ENCODE results near the gene PDZRN3. TPM values are rescaled to one million over a fixed set of nuclear protein-coding genes. Genes with fewer than 3 reads are reported as not detected.

PDZRN3 gene
- total and polyA plus RNA-seq, 2 donors (not counting 3 experiments of a cell fraction or from before 2014, with no cell fraction given) = not detected

- Histone ChIP-seq H2AFZ (ENCODE audit: low read depth, low read length) (no peak overlapping the region), H3K27me3 (ENCODE audit: control insufficient read depth in 2 of 2, insufficient read depth in 2 of 2, low read length in 2 of 2) (no peaks in the 10 kb centered on the region), H3K79me2 (ENCODE audit: control insufficient read depth, insufficient read depth, low read length) (no peaks in the 10 kb centered on the region), H3K9me3 (replicated peaks; ENCODE audit: control insufficient read depth, insufficient read depth, low read length) (no peaks in the 10 kb centered on the region), H3K36me3 (ENCODE audit: control insufficient read depth in 2 of 2, extremely low read depth in 1 of 2, insufficient read depth in 2 of 2, low read length in 2 of 2) (no peaks in the 10 kb centered on the region), H3K4me3 (replicated peaks in 1 of 3; ENCODE audit: insufficient read depth in 1 of 3, low read depth in 1 of 3, low read length in 3 of 3) (no peak overlapping the region), H4K20me1 (replicated peaks; ENCODE audit: control insufficient read depth, extremely low read depth, insufficient read depth, low read length) (no peaks in the 10 kb centered on the region), H3K9ac (replicated peaks; ENCODE audit: extremely low read depth, insufficient read depth, low read length) (no peak overlapping the region), H3K4me1 (ENCODE audit: control insufficient read depth, extremely low read depth, insufficient read depth, low read length) (no peaks in the 10 kb centered on the region), H3K9me1 (replicated peaks; ENCODE audit: control insufficient read depth, extremely low read depth, insufficient read depth, low read length) (no peaks in the 10 kb centered on the region), H3K4me2 (ENCODE audit: insufficient read depth, low read length) (no peak overlapping the region), H3K27ac (ENCODE audit: insufficient read depth, low read depth, low read length) (no peak overlapping the region)
- intact Hi-C loops (cut with micrococcal nuclease) (no loop called here), dilution Hi-C loops (cut with MboI; ENCODE audit: extremely low pct_ligation_motif_present, low sequenced_read_pairs) (no loop called here)
- no TSS peak for BruUV-seq (replicated peaks)
- ChIA-PET POLR2A (no interaction called here), CTCF (interaction anchor here (1.4 kb wide), 1 partner anchor 14 kb away, joined by 9 read pairs; no protein-coding TSS in a partner anchor)
- no peak for FAIRE-seq
- TF ChIP-seq MAX (IDR thresholded peaks at IDR 0.05; ENCODE audit: insufficient read depth, insufficient read length) (no peak), JUN (IDR thresholded peaks at IDR 0.05; ENCODE audit: borderline replicate concordance, insufficient read depth, insufficient read length, low read depth) (no peak), POLR2A (IDR thresholded peaks at IDR 0.05; ENCODE audit: low read depth, low read length) (no peak), MYC (IDR thresholded peaks at IDR 0.05; ENCODE audit: low read depth, low read length) (no peak), GATA2 (IDR thresholded peaks at IDR 0.05; ENCODE audit: insufficient read depth, insufficient read length, low read depth, low read length) (no peak), POLR2AphosphoS5 (IDR thresholded peaks at IDR 0.05; ENCODE audit: insufficient read depth, low read depth, low read length) (no peak), EZH2 (IDR thresholded peaks at IDR 0.05; ENCODE audit: borderline replicate concordance, low read depth, low read length, severe bottlenecking) (no peak), CTCF (IDR thresholded peaks at IDR 0.05; ENCODE audit: extremely low read depth in 1 of 2, insufficient read depth in 1 of 2, low read depth in 1 of 2, low read length in 2 of 2) (no peak), FOS (IDR thresholded peaks at IDR 0.05; ENCODE audit: borderline replicate concordance, insufficient read depth, low read length) (no peak)
- DNase-seq (ENCODE audit: low read depth, low spot score) = no peak
These were observed 131.0 kb downstream of the PDZRN3 start for GRCh38 chr3:73493543-73494308.
